Measurements from ENCODE around the gene MRPL30. TPM values are rescaled to one million over a fixed set of nuclear protein-coding genes. Genes with fewer than 3 reads are reported as not detected.
A peak's percentile ranks its signal among the peaks of the same experiment; 100 is the strongest.

Gene MRPL30
- total and polyA plus RNA-seq, 2 experiments from 2014 or later: 22.6 to 30.9 TPM

GRCh38 chr2:99181624-99182000 is 628 bp downstream of the MRPL30 start:
- peaks cover 19% of the 10 kb centered on the region for H3K4me1 ChIP-seq (ENCODE audit: insufficient read depth)
- H3K27me3 ChIP-seq (replicated peaks; ENCODE audit: insufficient read depth): no peaks in the 10 kb centered on the region
- peaks cover 96% of the 10 kb centered on the region for H3K79me2 ChIP-seq (ENCODE audit: insufficient read depth)
- H3K36me3 ChIP-seq (ENCODE audit: low read depth): no peaks in the 10 kb centered on the region
- in situ Hi-C loops (cut with MboI): no loop called here
- peak; percentile 41 for DNase-seq
- H3F3A ChIP-seq (ENCODE audit: insufficient read depth): no peaks in the 10 kb centered on the region
- H3K4me3 ChIP-seq: peak overlapping the region; percentile 88
- WGBS, 2 experiments (ENCODE audit: low coverage in 1 of 2, low lambda C conversion rate in 2 of 2, missing lambda C conversion rate in 2 of 2): 0 to 8% methylated on average over 4 of the region's 4 CpGs
- H4K20me1 ChIP-seq (ENCODE audit: insufficient read depth): no peaks in the 10 kb centered on the region
- peak overlapping the region; percentile 87 for H3K9ac ChIP-seq
- H3K9me2 ChIP-seq (ENCODE audit: insufficient read depth): no peaks in the 10 kb centered on the region
- peak overlapping the region; percentile 95 for H3K4me2 ChIP-seq (ENCODE audit: unreplicated experiment)
- TF ChIP-seq EZH2phosphoT487 (IDR thresholded peaks at IDR 0.05; ENCODE audit: insufficient read depth, low read depth) (no peak), EZH2 (IDR thresholded peaks at IDR 0.05; ENCODE audit: insufficient read depth, poor library complexity, severe bottlenecking) (no peak)
- peak overlapping the region; percentile 92 for H2AFZ ChIP-seq
- H3K9me3 ChIP-seq (ENCODE audit: low read depth): no peaks in the 10 kb centered on the region
- H3K27ac ChIP-seq: peak overlapping the region; percentile 69

- in situ Hi-C loops (cut with MboI): no loop called here
- Histone ChIP-seq H3F3A (ENCODE audit: insufficient read depth) (no peaks in the 10 kb centered on the region), H3K9me2 (ENCODE audit: insufficient read depth) (no peaks in the 10 kb centered on the region), H3K9ac (no peak overlapping the region), H3K79me2 (ENCODE audit: insufficient read depth) (peaks cover 97% of the 10 kb centered on the region), H3K4me3 (no peak overlapping the region), H3K4me2 (ENCODE audit: unreplicated experiment) (no peak overlapping the region), H4K20me1 (ENCODE audit: insufficient read depth) (no peaks in the 10 kb centered on the region), H3K9me3 (ENCODE audit: low read depth) (no peaks in the 10 kb centered on the region), H3K4me1 (ENCODE audit: insufficient read depth) (peaks cover 19% of the 10 kb centered on the region), H2AFZ (no peak overlapping the region), H3K36me3 (ENCODE audit: low read depth) (0 out of 2 replicates have a peak, but pooled peaks cover 2% of the 10 kb centered on the region), H3K27ac (no peak overlapping the region), H3K27me3 (replicated peaks; ENCODE audit: insufficient read depth) (no peaks in the 10 kb centered on the region)
- WGBS, 2 experiments (ENCODE audit: low coverage in 1 of 2, low lambda C conversion rate in 2 of 2, missing lambda C conversion rate in 2 of 2): 95% methylated on average over 3 of the region's 3 CpGs
- no peak for DNase-seq
- no peak for TF ChIP-seq EZH2phosphoT487 (IDR thresholded peaks at IDR 0.05; ENCODE audit: insufficient read depth, low read depth)
- no peak for TF ChIP-seq EZH2 (IDR thresholded peaks at IDR 0.05; ENCODE audit: insufficient read depth, poor library complexity, severe bottlenecking)
Observed at GRCh38 chr2:99183025-99183424, 2.0 kb downstream of the MRPL30 start.

GRCh38 chr2:99184811-99185210 is 3.8 kb downstream of the MRPL30 start:
- H3K36me3 ChIP-seq (ENCODE audit: low read depth): 0 out of 2 replicates have a peak, but pooled peaks cover 15% of the 10 kb centered on the region
- H3K79me2 ChIP-seq (ENCODE audit: insufficient read depth): peaks cover 97% of the 10 kb centered on the region
- WGBS, 2 experiments (ENCODE audit: low coverage in 1 of 2, low lambda C conversion rate in 2 of 2, missing lambda C conversion rate in 2 of 2): 64 to 73% methylated on average over 6 of the region's 6 CpGs
- H3K4me3 ChIP-seq: no peak overlapping the region
- in situ Hi-C loops (cut with MboI): no loop called here
- H3K27me3 ChIP-seq (replicated peaks; ENCODE audit: insufficient read depth): no peaks in the 10 kb centered on the region
- H3F3A ChIP-seq (ENCODE audit: insufficient read depth): no peaks in the 10 kb centered on the region
- no peak overlapping the region for H3K27ac ChIP-seq
- H3K4me1 ChIP-seq (ENCODE audit: insufficient read depth): peaks cover 13% of the 10 kb centered on the region
- no peak overlapping the region for H3K4me2 ChIP-seq (ENCODE audit: unreplicated experiment)
- no peaks in the 10 kb centered on the region for H4K20me1 ChIP-seq (ENCODE audit: insufficient read depth)
- H3K9me2 ChIP-seq (ENCODE audit: insufficient read depth): no peaks in the 10 kb centered on the region
- H3K9ac ChIP-seq: no peak overlapping the region
- no peak overlapping the region for H2AFZ ChIP-seq
- H3K9me3 ChIP-seq (ENCODE audit: low read depth): no peaks in the 10 kb centered on the region
- TF ChIP-seq EZH2phosphoT487 (IDR thresholded peaks at IDR 0.05; ENCODE audit: insufficient read depth, low read depth) (no peak), EZH2 (IDR thresholded peaks at IDR 0.05; ENCODE audit: insufficient read depth, poor library complexity, severe bottlenecking) (no peak)
- DNase-seq: no peak

GRCh38 chr2:99187011-99187410 is 6.0 kb downstream of the MRPL30 start:
- H3K4me1 ChIP-seq (ENCODE audit: insufficient read depth): peaks cover 4% of the 10 kb centered on the region
- no peaks in the 10 kb centered on the region for H3K9me3 ChIP-seq (ENCODE audit: low read depth)
- H3K27ac ChIP-seq: no peak overlapping the region
- peaks cover 98% of the 10 kb centered on the region for H3K79me2 ChIP-seq (ENCODE audit: insufficient read depth)
- H2AFZ ChIP-seq: no peak overlapping the region
- H3K27me3 ChIP-seq (replicated peaks; ENCODE audit: insufficient read depth): no peaks in the 10 kb centered on the region
- TF ChIP-seq EZH2 (IDR thresholded peaks at IDR 0.05; ENCODE audit: insufficient read depth, poor library complexity, severe bottlenecking) (no peak), EZH2phosphoT487 (IDR thresholded peaks at IDR 0.05; ENCODE audit: insufficient read depth, low read depth) (no peak)
- in situ Hi-C loops (cut with MboI): no loop called here
- H3K4me3 ChIP-seq: no peak overlapping the region
- H3F3A ChIP-seq (ENCODE audit: insufficient read depth): no peaks in the 10 kb centered on the region
- DNase-seq: no peak
- no peaks in the 10 kb centered on the region for H3K9me2 ChIP-seq (ENCODE audit: insufficient read depth)
- H3K4me2 ChIP-seq (ENCODE audit: unreplicated experiment): no peak overlapping the region
- no peaks in the 10 kb centered on the region for H4K20me1 ChIP-seq (ENCODE audit: insufficient read depth)
- peaks cover 16% of the 10 kb centered on the region; the same call in 1 of the 2 replicates for H3K36me3 ChIP-seq (ENCODE audit: low read depth)
- H3K9ac ChIP-seq: no peak overlapping the region

- WGBS, 2 experiments (ENCODE audit: low coverage in 1 of 2, low lambda C conversion rate in 2 of 2, missing lambda C conversion rate in 2 of 2): 98% methylated on average over 3 of the region's 3 CpGs
- peaks cover 30% of the 10 kb centered on the region for H3K36me3 ChIP-seq (ENCODE audit: low read depth)
- no peak for DNase-seq
Observed at GRCh38 chr2:99188357-99188756, 7.4 kb downstream of the MRPL30 start.

More at GRCh38 chr2:99188357-99188756, 7.4 kb downstream of the MRPL30 start:
- Histone ChIP-seq H3K4me2 (ENCODE audit: unreplicated experiment) (no peak overlapping the region), H2AFZ (no peak overlapping the region), H3K27ac (no peak overlapping the region), H3F3A (ENCODE audit: insufficient read depth) (no peaks in the 10 kb centered on the region), H3K4me1 (ENCODE audit: insufficient read depth) (no peaks in the 10 kb centered on the region), H3K27me3 (replicated peaks; ENCODE audit: insufficient read depth) (no peaks in the 10 kb centered on the region), H3K9me2 (ENCODE audit: insufficient read depth) (no peaks in the 10 kb centered on the region), H3K4me3 (no peak overlapping the region), H3K9ac (no peak overlapping the region), H4K20me1 (ENCODE audit: insufficient read depth) (no peaks in the 10 kb centered on the region), H3K79me2 (ENCODE audit: insufficient read depth) (peaks cover 88% of the 10 kb centered on the region), H3K9me3 (ENCODE audit: low read depth) (no peaks in the 10 kb centered on the region)
- no peak for TF ChIP-seq EZH2 (IDR thresholded peaks at IDR 0.05; ENCODE audit: insufficient read depth, poor library complexity, severe bottlenecking)
- in situ Hi-C loops (cut with MboI): no loop called here

Data from GM23248 (cell line).